EH (cell line): ENCODE data around the gene TPCN2.

Experiments used
- DNase-seq: peaks from one replicate; pipeline ENCODE4 v3.0.0-alpha.2; 2015; ENCODE audit warnings: low read depth

TPCN2 gene

DNA sequence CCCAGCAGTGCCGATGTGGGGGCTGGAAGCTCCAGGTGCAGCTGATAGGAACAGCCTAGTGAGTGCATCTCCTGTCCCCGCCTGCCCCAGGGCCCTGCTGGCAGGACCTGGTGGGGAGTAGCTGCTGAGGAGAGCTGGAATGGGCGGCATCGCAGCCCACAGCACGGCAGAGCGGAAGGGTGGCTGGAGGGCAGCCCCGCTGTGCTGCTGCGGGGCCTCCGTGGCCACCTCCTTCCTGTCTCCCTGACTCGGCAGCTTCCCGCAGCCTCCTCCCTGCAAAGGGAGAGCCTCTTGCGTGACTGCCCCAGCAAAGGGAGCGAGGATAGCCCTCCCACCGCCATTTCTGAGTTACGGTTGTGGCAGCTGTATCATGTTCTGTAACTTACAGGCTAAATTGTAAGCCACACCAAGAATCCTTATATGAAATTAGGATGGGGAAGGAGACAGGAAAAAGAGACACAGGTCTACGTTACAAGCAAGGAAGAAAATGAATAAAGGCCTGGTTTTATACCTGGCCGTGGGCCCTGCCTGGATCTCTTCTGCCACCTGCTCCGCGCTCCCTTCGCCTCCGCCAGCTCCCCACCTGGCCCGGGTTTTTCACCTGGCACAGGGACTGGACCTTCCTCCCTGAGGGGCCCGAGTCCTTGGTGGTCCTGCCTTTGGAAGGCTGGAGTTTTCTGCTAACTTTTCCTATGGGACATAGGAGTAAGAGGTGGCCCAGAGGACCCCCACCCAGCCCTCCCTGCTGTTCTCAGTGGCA is 10.0 kb downstream of the TPCN2 start:
- DNase-seq = no peak

DNA sequence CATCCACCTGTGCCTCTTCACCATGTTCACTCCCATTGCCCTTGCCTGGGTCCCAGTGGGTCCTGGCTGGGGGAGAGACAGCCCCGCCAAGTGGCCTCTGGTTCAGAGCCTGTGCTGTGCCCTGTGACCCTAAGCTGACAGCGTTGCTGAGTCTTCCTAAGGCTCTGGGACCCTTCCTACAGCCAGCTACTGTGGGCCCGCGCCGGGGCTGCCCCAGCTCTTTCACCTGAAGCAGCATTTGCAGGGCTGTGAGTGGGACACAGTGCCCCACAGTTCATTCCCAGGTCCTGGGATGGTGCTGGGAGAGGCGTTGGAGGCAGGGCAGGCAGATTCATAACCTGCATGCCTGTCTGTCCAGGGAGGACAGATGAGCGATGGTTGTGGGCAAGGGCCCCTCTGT is 10.7 kb downstream of the TPCN2 start:
- no peak for DNase-seq

GRCh38 chr11:69059985-69060384 is 11.3 kb downstream of the TPCN2 start:
- no peak for DNase-seq

- DNase-seq = no peak
Observed at GRCh38 chr11:69060806-69061712, 12.3 kb downstream of the TPCN2 start.

DNA sequence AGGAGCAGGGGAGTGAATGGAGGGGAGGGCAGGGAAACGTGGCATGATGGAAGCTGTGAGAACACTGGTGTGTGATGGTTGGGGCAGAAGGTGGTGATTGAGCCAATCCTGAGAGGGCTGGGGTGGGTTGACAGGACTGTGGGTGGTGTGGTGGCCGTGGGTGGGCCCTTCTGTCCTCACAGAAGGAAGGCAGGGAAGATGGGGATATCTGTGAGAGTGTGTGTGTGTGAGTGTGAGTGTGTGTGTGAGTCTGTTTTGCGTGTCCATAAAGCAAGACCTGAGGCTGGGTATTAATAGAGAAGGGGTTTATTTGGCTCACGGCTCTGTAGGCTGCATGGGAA is 13.0 kb downstream of the TPCN2 start:
- no peak for DNase-seq

- DNase-seq = no peak
Observed at GRCh38 chr11:69062169-69062855, 13.6 kb downstream of the TPCN2 start.

- DNase-seq = no peak
Observed at GRCh38 chr11:69062873-69063651, 14.3 kb downstream of the TPCN2 start.

- DNase-seq = no peak
Observed at GRCh38 chr11:69063652-69064260, 15.0 kb downstream of the TPCN2 start.

GRCh38 chr11:69064394-69064957 is 15.7 kb downstream of the TPCN2 start:
- no peak for DNase-seq

- DNase-seq = no peak
Observed at GRCh38 chr11:69065147-69065710, 16.5 kb downstream of the TPCN2 start.

- no peak for DNase-seq
Observed at GRCh38 chr11:69066122-69067112, 17.7 kb downstream of the TPCN2 start.

DNA sequence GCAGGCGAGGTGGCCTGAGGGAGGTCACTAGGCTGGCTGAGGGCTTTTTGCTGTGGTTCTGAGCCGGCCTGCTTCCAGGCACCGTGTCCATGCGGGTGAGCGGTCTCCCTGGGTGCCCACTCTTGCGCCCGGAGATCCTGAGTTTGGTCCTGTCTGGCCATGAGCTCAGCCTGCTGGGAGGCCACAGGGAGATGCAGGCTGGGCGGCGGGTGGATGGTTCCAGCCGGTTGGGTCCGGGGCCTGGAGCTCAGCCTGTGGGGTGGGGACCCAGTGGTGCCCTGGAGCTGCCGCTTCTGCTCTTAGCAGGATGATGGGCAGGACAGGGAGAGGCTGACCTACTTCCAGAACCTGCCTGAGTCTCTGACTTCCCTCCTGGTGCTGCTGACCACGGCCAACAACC is 18.5 kb downstream of the TPCN2 start:
- no peak for DNase-seq

DNA sequence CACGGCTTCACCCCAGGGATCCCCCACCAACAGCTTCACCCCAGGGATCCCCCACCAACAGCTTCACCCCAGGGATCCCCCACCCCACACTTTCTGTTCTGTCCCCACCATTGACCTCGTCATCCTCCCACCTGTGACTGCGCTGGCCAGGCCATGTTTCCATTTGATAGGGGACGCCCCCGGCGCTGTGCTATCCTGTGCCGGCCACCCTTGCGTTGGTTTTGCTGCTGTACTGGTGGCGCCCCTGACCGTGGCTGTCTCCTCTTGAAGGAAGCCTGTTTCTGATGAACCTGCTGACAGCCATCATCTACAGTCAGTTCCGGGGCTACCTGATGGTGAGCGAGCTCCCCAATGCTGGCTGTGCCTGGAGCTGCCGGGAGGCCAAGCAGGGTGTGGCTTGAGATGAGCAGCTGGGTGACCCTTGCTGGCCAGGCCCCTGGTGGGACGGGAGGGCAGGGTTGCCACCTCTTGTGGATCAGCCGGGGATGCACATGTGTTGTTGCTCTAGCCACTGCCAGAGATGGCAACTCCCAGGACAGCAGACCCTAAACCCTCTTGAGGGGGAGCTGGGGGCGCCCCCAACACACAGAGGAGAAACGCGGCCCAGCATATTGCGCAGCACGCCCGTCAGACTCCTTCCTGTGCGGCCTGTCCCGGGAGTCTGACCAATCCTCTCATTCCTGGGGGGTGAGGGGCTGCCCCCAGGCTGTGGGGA is 22.5 kb downstream of the TPCN2 start:
- DNase-seq = no peak

- no peak for DNase-seq
Observed at GRCh38 chr11:69071956-69072355, 23.2 kb downstream of the TPCN2 start.

- DNase-seq = no peak
Observed at GRCh38 chr11:69073469-69073868, 24.7 kb downstream of the TPCN2 start.

DNA sequence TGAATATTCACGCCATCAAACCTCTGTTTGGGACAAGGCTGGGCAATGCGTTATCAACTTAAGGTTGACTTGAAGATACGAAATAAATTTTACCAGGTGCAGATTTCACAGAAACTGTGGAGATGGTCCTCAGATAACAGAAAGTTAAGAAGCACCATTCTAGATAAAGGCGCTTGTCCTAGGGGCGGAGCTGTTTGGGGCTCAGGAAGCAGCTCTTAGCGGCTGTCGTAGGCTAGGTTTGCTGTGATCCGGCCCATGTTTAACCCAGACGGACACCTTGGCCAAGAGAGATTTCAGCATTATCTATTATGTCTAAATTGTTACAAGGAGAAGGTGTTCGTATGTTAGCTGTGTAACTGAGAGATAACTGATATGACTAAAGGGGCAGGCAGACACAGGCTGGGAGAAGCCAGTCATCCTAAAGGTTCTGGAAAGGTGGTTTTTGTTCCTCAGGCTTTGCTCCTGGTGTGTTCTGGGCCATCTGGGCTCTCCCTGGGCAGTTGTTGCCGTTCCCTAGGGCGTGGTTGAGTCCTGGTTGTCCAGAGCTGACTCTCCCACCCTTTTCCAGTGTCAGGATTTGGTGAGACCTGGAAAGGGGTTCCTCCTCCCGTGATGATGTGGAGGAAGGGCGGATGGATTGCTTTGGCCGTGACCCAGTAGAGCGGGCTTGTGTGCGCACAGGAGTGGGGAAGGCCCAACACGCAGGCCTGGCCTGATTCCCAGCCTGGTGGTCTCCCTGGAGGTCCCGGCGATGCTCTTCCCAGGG is 25.8 kb downstream of the TPCN2 start:
- DNase-seq = no peak

DNA sequence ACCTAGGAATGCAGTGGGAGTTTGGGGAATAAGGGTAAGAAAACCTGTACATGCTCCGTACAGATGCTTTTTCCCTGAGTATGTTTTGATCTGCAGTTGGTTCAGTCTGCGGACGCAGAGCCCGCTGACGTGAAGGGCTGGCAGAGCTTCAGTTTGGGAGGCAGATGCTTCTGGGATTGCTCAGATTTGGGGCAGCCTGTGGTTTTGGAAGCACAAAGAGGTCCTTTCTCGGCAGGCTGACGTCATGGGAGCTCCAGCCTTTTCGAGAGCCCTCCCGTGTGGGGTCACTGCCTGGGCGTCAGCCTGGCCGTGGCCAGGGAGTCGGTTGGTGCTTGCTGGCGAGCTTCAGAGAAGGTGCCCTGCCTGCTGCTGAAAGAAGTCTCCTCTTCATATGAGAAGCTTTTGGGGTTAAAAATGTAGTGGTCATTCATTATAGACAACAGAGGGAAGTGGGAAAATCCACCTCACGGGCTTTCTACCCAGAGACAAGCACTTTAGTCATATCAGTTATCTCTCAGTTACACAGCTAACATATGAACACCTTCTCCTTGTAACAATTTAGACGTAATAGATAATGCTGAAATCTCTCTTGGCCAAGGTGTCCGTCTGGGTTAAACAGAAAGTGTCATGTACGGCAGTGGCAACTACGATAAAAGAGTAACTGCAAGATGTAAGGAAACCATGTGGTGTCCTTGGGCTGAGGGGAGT is 26.8 kb downstream of the TPCN2 start:
- DNase-seq = peak; percentile 99
